Muscle layer of colon (tissue), 2 donors: ENCODE data around the gene CDPF1.
"Not testable (repeated sequence)": the region's sequence is repeated elsewhere in the genome, so short reads cannot be mapped to it uniquely, and the experiment has no call there.

Source experiments
- H3K27ac ChIP-seq: one replicate; pipeline ENCODE4 v1.7.0; 2013; ENCODE audit warnings: low read depth, mild to moderate bottlenecking, low read length, moderate library complexity
- H3K27me3 ChIP-seq, 2 donors: one replicate each; pipeline ENCODE4 v1.7.0; 2013; ENCODE audit warnings: low read length in 2 of 2, mild to moderate bottlenecking in 2 of 2; ENCODE audit not compliant: insufficient read depth in 2 of 2, control insufficient read depth in 1 of 2
- H3K36me3 ChIP-seq: one replicate; pipeline ENCODE4 v1.7.0; 2013; ENCODE audit warnings: mild to moderate bottlenecking, low read length; ENCODE audit not compliant: insufficient read depth
- H3K4me1 ChIP-seq: one replicate; pipeline ENCODE4 v1.7.0; 2013; ENCODE audit warnings: mild to moderate bottlenecking, low read length; ENCODE audit not compliant: insufficient read depth
- H3K4me3 ChIP-seq, 2 donors: one replicate each; pipeline ENCODE4 v1.7.0; 2013; ENCODE audit warnings: low read length in 2 of 2, low read depth in 1 of 2, mild to moderate bottlenecking in 1 of 2, moderate library complexity in 1 of 2
- H3K9ac ChIP-seq: one replicate; pipeline ENCODE4 v1.7.0; 2013; ENCODE audit warnings: low read length
- H3K9me3 ChIP-seq: one replicate; pipeline ENCODE4 v1.7.0; 2013; ENCODE audit warnings: mild to moderate bottlenecking, low read length
- donor health status: abdominal sarcoma.
- donor health status: Adenocarcinoma of cecum.

CDPF1 gene

DNA sequence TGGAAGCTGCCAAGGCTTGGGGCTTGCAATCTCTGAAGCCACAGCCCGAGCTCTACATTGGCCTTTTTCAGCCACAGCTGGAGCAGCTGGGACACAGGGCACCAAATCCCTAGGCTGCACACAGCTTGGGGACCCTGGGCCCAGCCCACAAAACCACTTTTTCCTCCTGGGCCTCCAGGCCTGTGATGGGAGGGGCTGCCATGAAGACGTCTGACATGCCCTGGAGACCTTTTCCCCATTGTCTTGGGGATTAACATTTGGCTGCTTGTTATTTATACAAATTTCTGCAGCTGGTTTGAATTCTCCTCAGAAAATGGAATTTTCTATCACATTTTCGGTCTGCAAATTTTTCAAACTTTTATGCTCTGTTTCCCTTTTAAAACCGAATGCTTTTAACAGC is 15.5 kb upstream of the CDPF1 start:
- H3K4me1 ChIP-seq: peaks cover 14% of the 10 kb centered on the region
- H3K27me3 ChIP-seq, H3K9ac ChIP-seq, H3K27ac ChIP-seq, H3K9me3 ChIP-seq, H3K36me3 ChIP-seq, H3K4me3 ChIP-seq: not testable (repeated sequence)

DNA sequence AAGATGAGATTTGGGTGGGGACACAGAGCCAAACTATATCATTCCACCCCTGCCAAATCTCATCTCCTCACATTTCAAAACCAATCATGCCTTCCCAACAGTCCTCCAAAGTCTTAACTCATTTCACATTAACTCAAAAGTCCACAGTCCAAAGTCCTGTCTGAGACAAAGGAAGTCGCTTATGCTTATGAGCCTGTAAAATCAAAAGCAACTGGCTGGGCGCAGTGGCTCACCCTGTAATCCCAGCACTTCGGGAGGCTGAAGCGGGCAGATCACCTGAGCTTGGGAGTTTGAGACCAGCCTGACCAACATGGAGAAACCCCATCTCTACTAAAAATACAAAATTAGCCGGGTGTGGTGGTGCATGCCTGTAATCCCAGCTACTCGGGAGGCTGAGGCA is 14.4 kb upstream of the CDPF1 start:
- not testable (repeated sequence) for H3K9me3 ChIP-seq, H3K27ac ChIP-seq, H3K4me3 ChIP-seq, H3K9ac ChIP-seq, H3K36me3 ChIP-seq, H3K27me3 ChIP-seq
- H3K4me1 ChIP-seq: peaks cover 12% of the 10 kb centered on the region

DNA sequence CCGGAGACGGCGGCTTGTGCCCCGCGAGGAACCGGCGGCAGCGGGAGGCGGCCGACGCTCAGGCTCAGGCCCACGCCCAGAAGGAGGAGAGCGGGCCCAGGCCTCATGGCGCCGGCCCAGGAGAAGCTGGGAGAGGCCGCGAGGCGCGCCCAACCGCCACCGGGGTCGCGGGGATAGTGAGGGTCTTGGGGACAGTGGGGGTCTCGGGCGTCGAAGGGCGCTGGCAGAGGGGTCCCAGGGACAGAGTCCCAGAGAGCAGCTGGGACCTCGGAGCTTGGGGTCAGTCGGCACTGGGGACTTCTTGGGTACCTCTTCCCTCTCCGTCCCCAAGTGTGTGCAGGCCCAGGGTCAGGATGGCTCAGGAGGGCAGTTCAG is 13.1 kb upstream of the CDPF1 start, which contains the start of gene PKDREJ:
TSS of gene PKDREJ (minus strand) at position 128 of the 375 bp plus-strand sequence. CDS start at position 107, 21 bp downstream.
- Histone ChIP-seq H3K9me3 (no peaks in the 10 kb centered on the region), H3K27ac (no peak within 1 kb of the TSS), H3K4me3 (peak within 1 kb of the TSS in 1 of 2 donors; percentile 16), H3K36me3 (no peaks in the 10 kb centered on the region), H3K4me1 (peaks cover under 1% of the 10 kb centered on the region), H3K9ac (no peak within 1 kb of the TSS), H3K27me3 (no peaks in the 10 kb centered on the region)

DNA sequence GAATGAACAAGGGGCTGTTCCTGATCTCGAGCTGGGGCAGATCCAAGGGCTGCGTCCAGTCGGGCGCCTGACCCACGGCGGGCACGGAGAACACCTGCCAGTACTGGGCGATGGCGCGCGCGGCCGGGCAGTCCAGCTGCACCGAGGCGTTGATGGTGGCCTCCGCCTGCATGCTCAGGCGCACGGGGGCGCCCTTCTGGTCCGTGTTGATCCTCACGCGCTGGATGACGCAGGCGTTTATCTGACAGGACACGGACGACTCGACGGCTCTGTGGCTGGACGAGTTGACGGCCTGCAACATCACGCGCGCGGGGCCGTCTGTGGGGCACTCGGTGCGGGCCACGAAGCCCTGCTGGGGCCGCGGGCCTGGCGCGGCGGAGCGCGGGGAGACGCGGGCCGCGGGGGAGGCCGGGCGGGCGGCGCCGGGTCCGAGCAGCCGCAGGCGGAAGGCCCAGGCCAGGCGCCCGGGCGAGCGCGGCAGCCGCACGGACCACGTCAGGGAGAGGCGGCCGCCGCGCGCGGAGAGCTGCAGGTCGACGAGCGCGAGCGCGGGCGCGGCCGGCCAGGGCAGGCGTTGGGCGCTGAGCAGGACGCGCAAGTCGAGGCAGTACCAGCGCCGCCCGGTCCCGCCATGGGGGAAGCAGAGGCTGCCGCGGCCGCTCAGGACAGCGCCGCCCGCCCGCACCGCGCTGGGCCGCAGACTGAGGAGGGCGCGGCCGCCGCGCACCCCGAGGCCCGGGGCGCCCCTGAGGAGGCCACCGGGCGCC is 12.5 kb upstream of the CDPF1 start:
- H3K27ac ChIP-seq: no peak overlapping the region
- no peaks in the 10 kb centered on the region for H3K36me3 ChIP-seq
- peak overlapping the region in 1 of 2 donors; percentile 16 for H3K4me3 ChIP-seq

DNA sequence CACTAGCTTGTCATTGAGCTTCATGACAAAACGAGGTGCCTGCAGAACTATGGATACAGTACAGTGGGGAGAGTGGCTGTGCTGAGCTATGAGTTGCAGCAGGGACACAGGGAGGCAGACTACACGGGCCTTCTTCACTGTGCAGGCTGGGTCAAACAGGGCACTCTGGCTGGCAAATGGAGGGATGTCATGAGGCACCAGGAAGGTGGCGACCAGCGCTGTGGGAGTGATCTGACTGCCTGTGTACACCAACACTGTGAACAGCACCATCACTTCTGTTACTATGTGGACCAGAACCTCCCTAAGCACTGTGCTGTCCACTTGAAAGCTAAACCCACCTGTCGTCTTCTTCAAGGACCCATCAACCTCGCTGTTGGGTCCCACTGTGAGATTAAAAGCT is 9.9 kb upstream of the CDPF1 start:
- H3K27me3 ChIP-seq: no peaks in the 10 kb centered on the region
- no peaks in the 10 kb centered on the region for H3K36me3 ChIP-seq
- no peak overlapping the region for H3K9ac ChIP-seq
- H3K27ac ChIP-seq: no peak overlapping the region
- H3K4me1 ChIP-seq: no peaks in the 10 kb centered on the region
- no peaks in the 10 kb centered on the region for H3K9me3 ChIP-seq
- no peak overlapping the region for H3K4me3 ChIP-seq

More for the DNA sequence above, 12.5 kb upstream of the CDPF1 start:
- Histone ChIP-seq H3K9me3 (no peaks in the 10 kb centered on the region), H3K9ac (no peak overlapping the region), H3K27me3 (no peaks in the 10 kb centered on the region), H3K4me1 (no peaks in the 10 kb centered on the region)

DNA sequence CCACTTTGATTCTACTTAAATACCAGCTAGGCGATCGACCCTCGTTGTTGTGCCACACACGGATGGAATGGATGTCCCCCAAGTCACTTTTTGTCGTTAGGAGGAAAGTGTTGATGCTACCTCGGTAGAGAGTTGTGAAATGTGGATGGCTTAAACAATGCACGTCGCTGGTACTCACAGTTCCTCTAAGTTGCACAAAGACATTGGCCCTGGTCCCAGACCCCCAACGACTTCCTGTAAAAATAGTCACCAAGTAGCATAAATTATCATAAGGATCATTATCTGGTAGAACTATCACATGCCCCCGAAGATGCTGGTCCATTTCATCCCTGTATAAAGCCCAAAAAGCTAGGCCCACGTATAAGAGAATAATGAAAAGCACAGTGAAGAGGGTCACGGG is 9.3 kb upstream of the CDPF1 start:
- Histone ChIP-seq H3K9ac (no peak overlapping the region), H3K9me3 (no peaks in the 10 kb centered on the region), H3K36me3 (no peaks in the 10 kb centered on the region), H3K27me3 (no peaks in the 10 kb centered on the region), H3K4me3 (no peak overlapping the region), H3K4me1 (no peaks in the 10 kb centered on the region), H3K27ac (no peak overlapping the region)

DNA sequence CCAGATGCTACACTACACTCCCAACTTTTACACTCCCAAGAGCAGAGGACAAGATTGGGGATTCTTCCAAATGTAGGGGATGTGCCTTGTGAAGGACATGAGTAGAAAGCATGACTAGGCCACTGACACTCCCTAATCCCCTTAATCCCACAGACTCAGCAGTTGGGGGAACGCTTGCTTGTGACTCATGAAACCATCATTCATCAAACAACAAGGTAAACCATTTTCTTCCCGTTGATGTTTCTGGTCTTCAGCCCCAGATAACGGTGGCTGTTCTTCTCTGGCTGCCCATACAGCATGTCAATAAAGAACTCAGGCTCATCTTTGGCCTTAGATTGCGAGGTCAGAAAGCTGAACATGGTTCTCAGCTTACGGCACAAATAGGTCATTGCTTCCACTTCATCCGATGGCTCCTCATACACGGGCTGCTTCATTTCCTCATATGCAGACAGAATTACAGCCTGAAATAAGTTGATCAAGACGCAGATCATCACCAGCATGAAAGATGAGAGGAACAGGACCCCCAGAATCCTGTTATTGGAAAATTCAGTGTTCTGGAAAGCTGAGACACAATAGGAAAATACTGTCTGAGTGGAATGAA is 6.4 kb upstream of the CDPF1 start:
- H3K9me3 ChIP-seq: no peaks in the 10 kb centered on the region
- H3K4me3 ChIP-seq: no peak overlapping the region
- no peaks in the 10 kb centered on the region for H3K36me3 ChIP-seq
- no peaks in the 10 kb centered on the region for H3K27me3 ChIP-seq
- no peak overlapping the region for H3K27ac ChIP-seq
- H3K4me1 ChIP-seq: peaks cover under 1% of the 10 kb centered on the region
- H3K9ac ChIP-seq: no peak overlapping the region

DNA sequence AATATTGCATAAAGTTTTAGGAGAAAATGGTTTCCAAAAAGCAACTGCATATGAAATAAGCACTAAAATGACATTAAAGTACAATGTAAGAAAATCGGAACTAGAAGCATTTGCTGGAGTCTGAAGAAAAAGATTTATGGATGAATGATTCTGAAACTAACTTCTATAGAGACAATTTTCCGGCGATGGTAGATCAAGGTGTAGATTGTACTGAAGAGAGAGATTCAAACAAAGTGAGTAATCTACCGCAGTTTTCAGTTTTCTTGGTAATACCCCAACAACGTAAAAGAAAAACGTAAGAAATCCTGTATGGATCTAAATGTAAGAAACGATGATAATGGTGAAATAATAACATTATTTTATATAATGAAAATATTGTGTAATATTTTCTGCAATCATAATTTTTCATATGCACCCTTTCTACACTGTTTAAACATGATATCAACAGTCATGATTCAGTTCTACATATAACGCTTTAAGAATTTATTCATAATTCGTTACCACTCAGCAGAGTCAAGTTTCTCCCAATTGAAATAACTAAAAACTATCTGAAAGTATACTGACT is 1.8 kb upstream of the CDPF1 start:
- no peaks in the 10 kb centered on the region for H3K27me3 ChIP-seq
- H3K9ac ChIP-seq: no peak overlapping the region
- H3K4me1 ChIP-seq: peaks cover 12% of the 10 kb centered on the region
- H3K9me3 ChIP-seq: no peaks in the 10 kb centered on the region
- no peak overlapping the region for H3K27ac ChIP-seq
- H3K4me3 ChIP-seq: no peak overlapping the region
- no peaks in the 10 kb centered on the region for H3K36me3 ChIP-seq

DNA sequence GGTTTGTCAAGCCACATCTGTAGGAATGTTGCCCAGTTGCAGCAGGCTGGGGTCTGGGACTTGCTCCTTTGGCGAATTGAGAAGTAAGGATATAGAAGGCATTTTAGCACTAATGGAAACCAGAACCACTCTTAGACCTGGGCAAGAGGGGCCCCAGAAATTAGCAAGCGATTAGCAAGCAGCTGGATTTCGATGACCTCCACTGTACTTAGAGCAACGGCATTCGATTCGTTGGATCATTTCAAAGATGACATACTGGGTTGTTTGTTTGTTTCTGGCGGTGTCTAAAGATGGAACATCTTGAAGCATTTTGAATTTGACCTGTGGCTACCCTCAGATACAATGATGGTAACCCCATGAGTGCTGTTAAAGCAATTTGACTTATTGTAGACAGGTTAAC is 1.2 kb upstream of the CDPF1 start:
- Histone ChIP-seq H3K36me3 (no peaks in the 10 kb centered on the region), H3K9me3 (no peaks in the 10 kb centered on the region), H3K27me3 (no peaks in the 10 kb centered on the region), H3K4me1 (peaks cover 12% of the 10 kb centered on the region), H3K9ac (peak overlapping the region; percentile 14), H3K27ac (peak overlapping the region; percentile 84), H3K4me3 (peak overlapping the region; percentile 76 to 88)

DNA sequence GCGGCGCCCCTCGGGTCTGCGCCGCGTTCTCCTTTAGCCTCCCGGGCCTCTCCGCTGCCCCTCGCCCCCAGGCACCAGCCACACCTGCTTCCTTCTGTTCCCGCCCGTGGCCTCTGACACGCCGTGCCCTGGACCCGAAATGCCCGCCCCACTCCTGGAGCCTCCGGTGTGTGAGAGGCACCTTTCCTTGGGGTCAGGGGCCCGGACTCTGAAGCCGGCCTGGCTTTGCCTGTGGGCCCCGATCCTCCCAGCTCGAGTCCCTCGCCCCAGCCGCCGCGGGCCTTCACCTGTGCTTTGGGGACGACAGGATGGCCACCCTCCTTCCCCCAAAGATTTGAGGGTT is 661 bp upstream of the CDPF1 start:
- peak overlapping the region; percentile 14 for H3K9ac ChIP-seq
- peaks cover 13% of the 10 kb centered on the region for H3K4me1 ChIP-seq
- H3K36me3 ChIP-seq: no peaks in the 10 kb centered on the region
- peak overlapping the region; percentile 84 for H3K27ac ChIP-seq
- no peaks in the 10 kb centered on the region for H3K27me3 ChIP-seq
- H3K4me3 ChIP-seq: peak overlapping the region; percentile 76 to 88
- H3K9me3 ChIP-seq: no peaks in the 10 kb centered on the region

DNA sequence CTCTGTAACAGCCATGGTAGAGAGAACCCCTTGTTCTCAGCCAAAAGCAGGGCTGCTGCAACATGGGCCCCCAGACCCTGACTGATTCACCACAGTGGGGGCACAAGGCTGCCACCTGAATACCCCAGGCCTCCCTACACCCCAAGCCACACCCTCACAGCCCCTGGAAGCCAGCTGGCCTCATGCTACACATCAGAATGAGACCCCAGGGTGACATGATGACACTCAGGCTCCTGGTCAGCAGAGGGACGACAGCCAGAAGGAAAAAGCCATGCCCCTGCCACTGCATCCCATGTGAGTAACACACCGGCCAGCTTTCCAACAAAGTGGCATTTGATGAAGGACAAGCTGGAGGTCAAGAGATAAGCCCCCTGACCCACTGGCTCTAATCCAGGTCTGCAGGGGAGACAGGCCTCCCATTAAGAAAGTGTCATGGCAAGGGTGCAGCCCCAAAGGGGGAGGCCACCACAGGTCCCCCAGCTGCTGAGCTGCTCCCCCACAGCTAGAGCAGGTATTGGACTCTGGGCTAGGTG is 2.6 kb downstream of the CDPF1 start:
- H3K4me1 ChIP-seq: peaks cover 21% of the 10 kb centered on the region
- H3K9ac ChIP-seq: no peak overlapping the region
- no peak overlapping the region for H3K27ac ChIP-seq
- no peaks in the 10 kb centered on the region for H3K27me3 ChIP-seq
- peaks cover 10% of the 10 kb centered on the region for H3K36me3 ChIP-seq
- no peak overlapping the region for H3K4me3 ChIP-seq
- H3K9me3 ChIP-seq: no peaks in the 10 kb centered on the region
